Measurements from ENCODE around the gene DLG2. TPM values are rescaled to one million over a fixed set of nuclear protein-coding genes. Genes with fewer than 3 reads are reported as not detected.

DLG2 gene
- total and polyA plus RNA-seq, 9 of the 15 experiments (the other 6 are each of a cell fraction or from before 2014, with no cell fraction given) = 0.52 to 1.6 (median 0.95) TPM

DNA sequence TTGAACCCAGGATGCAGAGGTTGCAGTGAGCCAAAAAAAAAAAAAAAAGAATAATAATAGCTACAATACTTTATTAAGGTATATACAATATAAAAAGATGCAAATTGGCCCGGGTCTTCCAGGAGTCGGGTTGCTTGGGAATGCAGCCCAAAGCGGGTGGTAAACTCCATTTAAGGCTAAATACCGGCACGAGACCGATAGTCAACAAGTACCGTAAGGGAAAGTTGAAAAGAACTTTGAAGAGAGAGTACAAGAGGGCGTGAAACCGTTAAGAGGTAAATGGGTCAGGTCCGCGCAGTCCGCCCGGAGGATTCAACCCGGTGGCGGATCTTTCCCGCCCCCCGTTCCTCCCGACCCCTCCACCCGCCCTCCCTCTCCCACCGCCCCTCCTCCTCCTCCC lies 143.3 kb downstream of the DLG2 start (continued):
- no peak for TF ChIP-seq ZNF696 (CRISPR knock-in tag; conservative IDR thresholded peaks at IDR 0.05)
- no peak for TF ChIP-seq KHSRP (IDR thresholded peaks at IDR 0.05)
- TF ChIP-seq, protein P1, sequence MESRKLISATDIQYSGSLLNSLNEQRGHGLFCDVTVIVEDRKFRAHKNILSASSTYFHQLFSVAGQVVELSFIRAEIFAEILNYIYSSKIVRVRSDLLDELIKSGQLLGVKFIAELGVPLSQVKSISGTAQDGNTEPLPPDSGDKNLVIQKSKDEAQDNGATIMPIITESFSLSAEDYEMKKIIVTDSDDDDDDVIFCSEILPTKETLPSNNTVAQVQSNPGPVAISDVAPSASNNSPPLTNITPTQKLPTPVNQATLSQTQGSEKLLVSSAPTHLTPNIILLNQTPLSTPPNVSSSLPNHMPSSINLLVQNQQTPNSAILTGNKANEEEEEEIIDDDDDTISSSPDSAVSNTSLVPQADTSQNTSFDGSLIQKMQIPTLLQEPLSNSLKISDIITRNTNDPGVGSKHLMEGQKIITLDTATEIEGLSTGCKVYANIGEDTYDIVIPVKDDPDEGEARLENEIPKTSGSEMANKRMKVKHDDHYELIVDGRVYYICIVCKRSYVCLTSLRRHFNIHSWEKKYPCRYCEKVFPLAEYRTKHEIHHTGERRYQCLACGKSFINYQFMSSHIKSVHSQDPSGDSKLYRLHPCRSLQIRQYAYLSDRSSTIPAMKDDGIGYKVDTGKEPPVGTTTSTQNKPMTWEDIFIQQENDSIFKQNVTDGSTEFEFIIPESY (CRISPR knock-in tag; IDR thresholded peaks at IDR 0.05) = no peak
- TF ChIP-seq, protein P2, sequence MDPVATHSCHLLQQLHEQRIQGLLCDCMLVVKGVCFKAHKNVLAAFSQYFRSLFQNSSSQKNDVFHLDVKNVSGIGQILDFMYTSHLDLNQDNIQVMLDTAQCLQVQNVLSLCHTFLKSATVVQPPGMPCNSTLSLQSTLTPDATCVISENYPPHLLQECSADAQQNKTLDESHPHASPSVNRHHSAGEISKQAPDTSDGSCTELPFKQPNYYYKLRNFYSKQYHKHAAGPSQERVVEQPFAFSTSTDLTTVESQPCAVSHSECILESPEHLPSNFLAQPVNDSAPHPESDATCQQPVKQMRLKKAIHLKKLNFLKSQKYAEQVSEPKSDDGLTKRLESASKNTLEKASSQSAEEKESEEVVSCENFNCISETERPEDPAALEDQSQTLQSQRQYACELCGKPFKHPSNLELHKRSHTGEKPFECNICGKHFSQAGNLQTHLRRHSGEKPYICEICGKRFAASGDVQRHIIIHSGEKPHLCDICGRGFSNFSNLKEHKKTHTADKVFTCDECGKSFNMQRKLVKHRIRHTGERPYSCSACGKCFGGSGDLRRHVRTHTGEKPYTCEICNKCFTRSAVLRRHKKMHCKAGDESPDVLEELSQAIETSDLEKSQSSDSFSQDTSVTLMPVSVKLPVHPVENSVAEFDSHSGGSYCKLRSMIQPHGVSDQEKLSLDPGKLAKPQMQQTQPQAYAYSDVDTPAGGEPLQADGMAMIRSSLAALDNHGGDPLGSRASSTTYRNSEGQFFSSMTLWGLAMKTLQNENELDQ (CRISPR knock-in tag; IDR thresholded peaks at IDR 0.05; ENCODE audit: borderline replicate concordance) = no peak
- no peak for TF ChIP-seq HNRNPH1 (optimal IDR thresholded peaks at IDR 0.05; ENCODE audit: low read depth, low read length)
- no peak for TF ChIP-seq ARNT (IDR thresholded peaks at IDR 0.05)

DNA sequence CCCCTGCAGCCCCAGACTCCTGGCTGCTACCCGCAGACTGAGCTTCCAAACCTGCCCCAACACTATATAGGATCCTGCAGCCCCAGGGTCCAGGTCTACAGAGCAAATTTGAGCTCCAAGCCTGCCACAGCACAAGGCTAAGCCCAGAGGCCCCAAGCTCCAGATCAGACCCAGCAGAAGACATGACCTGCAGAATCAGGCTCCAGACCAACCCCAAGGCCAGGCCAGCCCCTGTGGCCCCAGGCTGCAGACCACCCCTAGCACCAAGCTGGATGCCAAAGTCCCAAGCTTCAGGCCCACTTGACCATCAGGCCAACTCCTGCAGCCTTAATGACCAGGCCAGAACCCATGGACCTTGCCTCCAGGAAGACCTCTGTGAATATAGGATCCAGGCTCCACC lies 145.3 kb downstream of the DLG2 start:
- no peak for FAIRE-seq
- no peak for TF ChIP-seq ZNF696 (CRISPR knock-in tag; conservative IDR thresholded peaks at IDR 0.05)
- intact Hi-C loops (cut with micrococcal nuclease) = no loop called here
- H3K4me1 ChIP-seq (replicated peaks in 1 of 2; ENCODE audit: control insufficient read depth in 2 of 2, insufficient read depth in 2 of 2, low read length in 2 of 2) = no peaks in the 10 kb centered on the region
- no peaks in the 10 kb centered on the region for H3K79me2 ChIP-seq (ENCODE audit: control insufficient read depth, insufficient read depth, low read length)
- no peaks in the 10 kb centered on the region for H3K36me3 ChIP-seq (ENCODE audit: control insufficient read depth, insufficient read depth, low read length)
- CTCF ChIA-PET (ENCODE audit: low intra/inter-chr PET ratio) = no interaction called here
- no peak overlapping the region for H3K4me2 ChIP-seq (ENCODE audit: insufficient read depth, low read length)
- H3K9ac ChIP-seq (ENCODE audit: insufficient read depth in 1 of 2, low read depth in 2 of 2, low read length in 2 of 2) = no peak overlapping the region
- H2AFZ ChIP-seq (ENCODE audit: low read depth, low read length) = no peak overlapping the region
- H3K27ac ChIP-seq (ENCODE audit: extremely low read depth, low read depth, low read length) = no peak overlapping the region
- in situ Hi-C loops (cut with MboI) = no loop called here
- no peaks in the 10 kb centered on the region for H3K9me1 ChIP-seq (ENCODE audit: control insufficient read depth, insufficient read depth, low read length)
- BruUV-seq (replicated peaks) = no TSS peak
- no peaks in the 10 kb centered on the region for H3K27me3 ChIP-seq (ENCODE audit: control insufficient read depth in 2 of 2, insufficient read depth in 2 of 2, low read length in 2 of 2)
- no peaks in the 10 kb centered on the region for H4K20me1 ChIP-seq (replicated peaks; ENCODE audit: control insufficient read depth, insufficient read depth, low read length)
- no peak for DNase-seq (ENCODE audit: extremely low read depth in 1 of 4, low spot score in 3 of 4)
- no peaks in the 10 kb centered on the region for H3K9me3 ChIP-seq (replicated peaks; ENCODE audit: control insufficient read depth, insufficient read depth, low read depth, low read length)
- no peak overlapping the region for H3K4me3 ChIP-seq
- no peak for ATAC-seq
- 0% methylated on average over 1 of the region's 1 CpG for WGBS (ENCODE audit: insufficient coverage, low coverage, missing lambda C conversion rate)
- POLR2A ChIA-PET = no interaction called here

Data from K562 (cell line).